COLO668 (cell line): ENCODE data around the gene IL4R.

ENCODE experiments used
- DNase-seq: peaks from one replicate; lab custom pipeline; 2025; ENCODE audit not compliant: unreplicated experiment; lab: John Stamatoyannopoulos, UW

Gene IL4R

DNA sequence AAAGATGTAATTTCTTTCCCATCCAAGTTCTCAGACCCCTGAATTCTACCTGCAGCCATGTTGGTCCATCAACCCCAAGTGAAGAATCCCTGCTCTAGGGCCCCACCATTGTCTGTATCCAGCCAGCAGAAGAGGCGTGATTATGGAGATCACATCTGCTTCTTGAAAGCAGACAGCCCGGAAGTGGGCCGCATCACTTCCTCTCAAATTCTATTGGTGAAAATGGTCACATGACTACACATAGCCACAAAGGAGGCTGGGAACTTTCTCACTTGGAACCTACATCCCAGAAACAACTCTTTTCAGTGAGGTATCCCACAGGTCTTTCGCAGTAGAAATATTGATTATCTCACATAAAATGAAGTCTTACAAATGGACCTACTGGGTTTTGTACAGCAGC is 40.1 kb downstream of the IL4R start:
- no peak for DNase-seq

DNA sequence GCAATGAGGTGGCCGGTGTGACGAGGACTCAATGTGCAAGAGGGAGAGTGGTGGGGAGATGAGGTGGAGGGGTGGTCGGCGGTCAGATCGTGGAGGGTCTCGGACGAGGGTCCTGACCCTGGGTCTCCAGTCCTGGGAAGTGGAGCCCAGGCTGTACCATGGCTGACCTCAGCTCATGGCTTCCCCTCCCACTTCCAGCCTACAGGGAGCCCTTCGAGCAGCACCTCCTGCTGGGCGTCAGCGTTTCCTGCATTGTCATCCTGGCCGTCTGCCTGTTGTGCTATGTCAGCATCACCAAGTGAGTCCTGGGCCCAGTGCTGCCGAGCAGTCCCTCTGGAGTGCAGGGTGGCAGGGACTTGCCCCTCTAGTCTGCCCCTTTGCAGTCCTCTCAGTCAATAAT is 41.8 kb downstream of the IL4R start:
- no peak for DNase-seq

DNA sequence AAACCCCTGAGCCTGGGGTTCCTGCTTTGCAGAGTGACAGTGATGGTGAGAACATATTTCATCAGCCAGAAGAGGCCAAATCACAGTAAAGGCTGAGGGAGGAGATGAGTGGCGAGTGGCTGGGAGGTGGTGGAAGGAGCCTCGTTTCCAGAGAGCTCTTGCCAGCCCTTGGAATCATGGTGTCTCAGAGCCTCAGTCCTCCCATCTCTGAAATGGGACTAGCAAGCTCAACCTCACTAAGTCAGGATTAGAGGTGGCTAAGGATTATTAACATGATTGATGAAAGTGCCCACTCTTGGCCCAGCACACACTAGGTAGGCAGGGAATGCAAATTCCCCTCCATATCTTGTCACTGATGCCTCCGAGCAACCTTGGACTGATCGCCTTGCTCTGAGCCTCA is 43.0 kb downstream of the IL4R start:
- DNase-seq, result no peak

DNA sequence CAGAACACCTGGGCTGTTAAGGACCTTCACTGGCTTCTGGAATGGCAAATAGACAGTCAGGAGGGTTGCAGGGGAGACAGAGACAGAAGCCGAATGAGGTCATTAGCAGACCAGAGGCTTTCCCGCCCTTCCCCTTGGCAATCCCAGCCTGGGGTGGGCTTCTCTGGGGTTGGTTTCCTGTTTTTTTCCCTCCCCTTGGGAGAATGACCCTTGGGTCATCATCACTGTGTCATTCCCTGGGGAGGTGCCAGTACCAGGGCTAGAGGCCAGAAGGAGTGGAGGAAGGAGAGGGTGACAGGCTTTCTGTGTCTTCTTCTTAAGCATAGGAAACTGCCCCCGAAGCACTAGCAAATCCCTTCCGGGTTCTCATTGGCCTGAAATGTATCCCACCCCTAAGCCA is 45.3 kb downstream of the IL4R start:
- no peak for DNase-seq

DNA sequence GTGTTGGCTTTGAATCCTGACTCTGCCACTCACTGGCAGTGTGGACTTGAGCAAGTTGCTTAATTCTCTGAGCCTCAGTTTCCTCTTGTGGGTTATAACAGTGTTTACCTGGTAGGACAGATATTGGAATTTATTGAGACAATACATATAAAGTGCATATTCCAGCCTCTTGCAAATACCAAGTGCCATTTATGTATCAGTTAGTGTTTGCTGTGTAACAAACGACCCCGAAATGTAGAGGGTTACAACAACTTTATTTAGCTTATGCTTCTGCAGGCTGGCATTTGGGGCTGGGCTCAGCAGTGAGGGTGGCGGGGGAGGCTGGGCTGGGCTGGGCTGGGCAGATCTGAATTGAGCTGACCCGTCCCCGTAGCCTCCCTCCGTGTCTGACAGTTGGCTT is 45.8 kb downstream of the IL4R start:
- DNase-seq, result no peak

DNA sequence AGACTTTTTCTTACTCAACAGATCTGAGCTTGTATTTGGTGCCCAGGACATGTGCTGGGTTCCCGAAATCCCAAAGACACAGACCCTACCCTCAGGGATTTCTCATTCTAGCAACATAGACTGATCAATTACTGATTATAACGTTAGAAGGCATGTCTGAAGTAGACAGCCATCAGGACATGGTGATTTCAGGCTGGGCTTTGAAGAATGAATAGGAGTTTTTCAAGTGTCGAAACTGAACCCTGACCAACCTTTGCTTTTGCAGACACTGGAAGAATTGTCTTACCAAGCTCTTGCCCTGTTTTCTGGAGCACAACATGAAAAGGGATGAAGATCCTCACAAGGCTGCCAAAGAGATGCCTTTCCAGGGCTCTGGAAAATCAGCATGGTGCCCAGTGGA is 48.2 kb downstream of the IL4R start:
- no peak for DNase-seq

DNA sequence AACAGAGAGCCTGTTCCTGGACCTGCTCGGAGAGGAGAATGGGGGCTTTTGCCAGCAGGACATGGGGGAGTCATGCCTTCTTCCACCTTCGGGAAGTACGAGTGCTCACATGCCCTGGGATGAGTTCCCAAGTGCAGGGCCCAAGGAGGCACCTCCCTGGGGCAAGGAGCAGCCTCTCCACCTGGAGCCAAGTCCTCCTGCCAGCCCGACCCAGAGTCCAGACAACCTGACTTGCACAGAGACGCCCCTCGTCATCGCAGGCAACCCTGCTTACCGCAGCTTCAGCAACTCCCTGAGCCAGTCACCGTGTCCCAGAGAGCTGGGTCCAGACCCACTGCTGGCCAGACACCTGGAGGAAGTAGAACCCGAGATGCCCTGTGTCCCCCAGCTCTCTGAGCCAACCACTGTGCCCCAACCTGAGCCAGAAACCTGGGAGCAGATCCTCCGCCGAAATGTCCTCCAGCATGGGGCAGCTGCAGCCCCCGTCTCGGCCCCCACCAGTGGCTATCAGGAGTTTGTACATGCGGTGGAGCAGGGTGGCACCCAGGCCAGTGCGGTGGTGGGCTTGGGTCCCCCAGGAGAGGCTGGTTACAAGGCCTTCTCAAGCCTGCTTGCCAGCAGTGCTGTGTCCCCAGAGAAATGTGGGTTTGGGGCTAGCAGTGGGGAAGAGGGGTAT is 48.9 kb downstream of the IL4R start:
- no peak for DNase-seq

DNA sequence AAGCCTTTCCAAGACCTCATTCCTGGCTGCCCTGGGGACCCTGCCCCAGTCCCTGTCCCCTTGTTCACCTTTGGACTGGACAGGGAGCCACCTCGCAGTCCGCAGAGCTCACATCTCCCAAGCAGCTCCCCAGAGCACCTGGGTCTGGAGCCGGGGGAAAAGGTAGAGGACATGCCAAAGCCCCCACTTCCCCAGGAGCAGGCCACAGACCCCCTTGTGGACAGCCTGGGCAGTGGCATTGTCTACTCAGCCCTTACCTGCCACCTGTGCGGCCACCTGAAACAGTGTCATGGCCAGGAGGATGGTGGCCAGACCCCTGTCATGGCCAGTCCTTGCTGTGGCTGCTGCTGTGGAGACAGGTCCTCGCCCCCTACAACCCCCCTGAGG is 49.5 kb downstream of the IL4R start:
- DNase-seq, result no peak

DNA sequence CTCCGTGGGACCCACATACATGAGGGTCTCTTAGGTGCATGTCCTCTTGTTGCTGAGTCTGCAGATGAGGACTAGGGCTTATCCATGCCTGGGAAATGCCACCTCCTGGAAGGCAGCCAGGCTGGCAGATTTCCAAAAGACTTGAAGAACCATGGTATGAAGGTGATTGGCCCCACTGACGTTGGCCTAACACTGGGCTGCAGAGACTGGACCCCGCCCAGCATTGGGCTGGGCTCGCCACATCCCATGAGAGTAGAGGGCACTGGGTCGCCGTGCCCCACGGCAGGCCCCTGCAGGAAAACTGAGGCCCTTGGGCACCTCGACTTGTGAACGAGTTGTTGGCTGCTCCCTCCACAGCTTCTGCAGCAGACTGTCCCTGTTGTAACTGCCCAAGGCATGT is 50.0 kb downstream of the IL4R start:
- DNase-seq, result no peak

DNA sequence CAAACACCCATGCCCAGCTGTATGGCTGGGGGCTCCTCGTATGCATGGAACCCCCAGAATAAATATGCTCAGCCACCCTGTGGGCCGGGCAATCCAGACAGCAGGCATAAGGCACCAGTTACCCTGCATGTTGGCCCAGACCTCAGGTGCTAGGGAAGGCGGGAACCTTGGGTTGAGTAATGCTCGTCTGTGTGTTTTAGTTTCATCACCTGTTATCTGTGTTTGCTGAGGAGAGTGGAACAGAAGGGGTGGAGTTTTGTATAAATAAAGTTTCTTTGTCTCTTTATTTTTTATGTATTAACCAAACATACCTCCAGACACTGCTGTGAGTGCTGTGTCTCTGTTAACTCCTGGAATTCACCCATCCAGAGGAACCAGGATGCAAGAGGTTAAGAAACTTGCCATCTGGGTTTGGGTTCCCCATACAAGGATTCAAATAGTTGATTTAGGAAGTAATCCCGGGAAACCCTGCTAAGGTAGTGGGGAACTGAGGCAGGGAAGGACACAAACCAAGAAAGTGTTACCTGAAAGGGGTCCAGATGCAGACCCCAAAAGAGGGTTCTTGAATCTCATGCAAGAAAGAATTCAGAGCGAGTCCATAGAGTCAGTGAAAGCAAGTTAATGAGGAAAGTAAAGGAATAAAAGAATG is 50.8 kb downstream of the IL4R start:
- peak; percentile 17 for DNase-seq

DNA sequence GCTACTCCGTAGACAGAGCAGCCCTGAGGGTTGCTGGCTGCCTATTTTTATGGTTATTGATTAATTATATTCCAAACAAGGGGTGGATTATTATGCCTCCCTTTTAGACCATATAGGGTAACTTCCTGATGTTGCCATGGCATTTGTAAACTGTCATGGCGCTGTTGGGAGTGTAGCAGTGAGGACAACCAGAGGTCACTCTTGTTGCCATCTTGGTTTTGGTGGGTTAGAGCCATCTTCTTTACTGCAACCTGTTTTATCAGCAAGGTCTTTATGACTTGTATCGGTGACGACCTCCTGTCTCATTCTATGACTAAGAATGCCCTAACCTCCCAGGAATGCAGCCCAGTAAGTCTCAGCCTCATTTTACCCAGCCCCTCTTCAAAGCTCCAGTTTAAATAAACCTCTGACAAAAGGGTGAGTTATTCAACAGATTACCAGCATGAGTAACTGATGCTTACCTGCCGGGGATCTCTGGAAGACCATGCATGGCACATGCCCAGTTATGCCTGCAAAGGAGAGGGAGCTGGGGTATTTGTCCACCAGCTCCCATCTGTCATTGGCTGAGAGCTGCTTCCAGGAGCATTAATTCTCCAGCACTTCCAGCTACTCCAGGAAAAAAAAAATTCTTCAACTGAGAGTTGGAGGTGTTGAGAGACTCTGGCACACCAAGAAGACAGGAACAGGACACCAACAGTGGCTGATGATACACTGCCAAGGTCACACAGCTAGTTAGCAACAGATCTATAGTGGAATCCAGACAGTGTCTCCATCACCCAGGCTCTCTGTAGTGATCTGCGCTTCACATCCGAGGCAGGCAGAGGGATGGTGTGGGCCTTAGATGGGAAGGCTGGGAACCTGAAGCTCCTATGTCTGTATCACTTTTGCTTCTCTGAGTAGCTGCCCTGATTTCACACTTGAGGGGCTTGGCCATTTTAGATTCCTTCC is 51.6 kb downstream of the IL4R start:
- DNase-seq, result no peak

DNA sequence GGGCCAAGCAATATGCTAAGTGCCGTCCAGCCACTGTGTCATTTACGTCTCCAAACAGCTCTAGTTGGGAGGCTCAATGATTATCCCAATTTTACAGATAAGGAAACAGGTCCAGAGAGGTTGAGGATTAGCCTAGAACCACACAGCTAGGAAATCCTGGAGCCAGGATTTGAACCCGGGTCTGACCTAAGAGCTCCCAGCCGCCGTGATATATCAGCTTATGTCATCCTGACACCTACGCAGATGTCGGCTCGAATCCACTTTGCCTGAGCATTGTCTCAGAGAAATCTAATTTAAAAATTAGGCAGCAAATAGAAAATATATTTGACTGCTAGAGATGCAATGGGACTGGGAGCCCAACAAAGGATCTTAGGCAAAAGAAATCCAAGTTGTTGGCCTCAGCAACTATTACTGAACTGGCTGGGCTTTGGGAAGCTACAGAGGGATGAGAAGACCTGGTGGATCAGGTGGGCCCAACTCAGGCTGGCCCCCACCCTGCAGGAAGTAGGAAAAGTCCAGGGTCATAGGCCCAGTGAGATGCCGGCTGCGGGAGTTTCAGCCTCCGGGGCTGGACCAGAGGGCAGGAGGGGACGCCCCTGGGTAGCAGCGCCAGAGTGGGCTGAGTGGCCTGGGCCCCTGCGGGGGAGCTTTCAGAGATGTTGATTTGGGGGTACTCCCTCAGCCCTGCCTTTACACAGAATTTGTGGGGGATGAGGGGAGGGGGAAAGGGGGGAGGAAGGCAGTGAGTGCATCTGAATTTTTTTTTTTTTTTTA is 53.1 kb downstream of the IL4R start:
- no peak for DNase-seq

DNA sequence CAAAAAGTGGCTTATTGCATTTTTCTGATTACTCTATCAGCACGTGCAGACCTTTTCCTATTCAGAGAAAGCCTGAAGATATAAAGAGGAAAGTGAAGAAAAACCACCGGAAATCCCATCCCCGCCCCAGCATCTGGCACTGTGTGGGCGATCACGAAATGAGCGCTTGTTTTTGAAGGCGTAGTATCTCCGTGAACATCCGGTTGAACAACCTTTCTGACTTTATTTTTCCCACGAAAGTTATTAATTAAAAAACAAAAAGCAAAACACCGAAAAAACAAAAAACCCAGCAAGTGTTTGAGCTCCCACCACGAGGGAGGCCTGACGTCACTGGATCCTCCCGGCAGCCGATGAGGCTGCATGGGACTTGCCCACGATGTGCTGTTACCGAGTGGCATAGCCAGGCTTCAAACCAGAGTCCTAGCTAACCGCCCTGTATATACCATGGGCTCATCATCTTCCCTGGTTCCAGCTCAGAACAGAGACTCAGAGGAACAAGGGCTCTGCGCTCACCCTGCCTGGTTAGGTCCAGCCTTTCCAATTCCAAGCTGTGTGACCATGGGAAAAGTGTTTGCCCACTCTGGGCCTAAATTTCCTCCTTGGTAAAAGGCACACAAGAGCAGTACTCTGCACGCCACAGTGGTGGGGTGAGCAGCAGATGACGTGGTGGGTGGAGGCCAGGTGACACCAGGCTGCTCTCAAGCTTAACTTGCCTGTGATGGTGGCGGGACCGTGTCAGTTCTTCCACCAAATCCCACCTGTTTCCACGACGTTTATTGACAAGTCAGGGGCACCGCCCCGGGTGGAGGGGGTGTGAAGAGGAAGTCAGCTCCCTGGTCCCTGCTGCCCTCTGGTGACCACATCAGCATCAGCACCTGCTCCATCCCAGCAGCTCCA is 53.9 kb downstream of the IL4R start:
- DNase-seq, result peak; percentile 58

DNA sequence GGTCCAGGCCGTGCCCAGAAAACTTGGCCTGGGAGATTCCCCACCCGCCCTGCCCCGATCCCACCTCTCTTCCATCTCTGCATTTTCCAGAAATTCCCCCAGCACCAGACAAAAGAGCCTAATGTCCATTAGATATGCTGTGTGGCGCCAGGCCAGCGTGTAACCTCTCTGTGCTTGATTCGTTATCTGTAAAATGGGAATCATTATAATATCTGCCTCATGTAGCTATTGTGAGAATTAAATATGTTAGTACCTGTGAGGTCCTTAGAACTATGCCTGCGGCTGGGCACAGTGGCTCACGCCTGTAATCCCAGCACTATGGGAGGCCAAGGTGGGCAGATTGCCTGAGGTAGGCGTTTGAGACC is 54.6 kb downstream of the IL4R start:
- no peak for DNase-seq

DNA sequence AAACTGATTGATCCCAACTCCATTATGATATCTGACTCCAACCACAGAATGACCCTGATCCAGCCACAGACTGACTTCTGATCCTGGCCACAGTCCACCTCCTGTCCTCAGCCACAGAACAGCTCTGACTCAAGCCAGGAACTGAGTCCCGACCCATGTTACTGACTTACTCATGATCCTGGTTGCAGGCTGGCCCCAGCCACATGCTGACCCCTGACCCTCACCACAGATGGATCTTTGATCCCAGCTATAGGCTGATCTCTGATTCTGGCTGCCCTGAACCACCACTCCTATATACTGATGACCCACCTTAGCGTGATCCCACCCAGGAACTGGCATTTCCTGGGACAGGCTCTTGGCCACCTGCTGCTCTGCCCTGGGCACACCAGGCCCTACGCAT is 56.0 kb downstream of the IL4R start:
- no peak for DNase-seq

DNA sequence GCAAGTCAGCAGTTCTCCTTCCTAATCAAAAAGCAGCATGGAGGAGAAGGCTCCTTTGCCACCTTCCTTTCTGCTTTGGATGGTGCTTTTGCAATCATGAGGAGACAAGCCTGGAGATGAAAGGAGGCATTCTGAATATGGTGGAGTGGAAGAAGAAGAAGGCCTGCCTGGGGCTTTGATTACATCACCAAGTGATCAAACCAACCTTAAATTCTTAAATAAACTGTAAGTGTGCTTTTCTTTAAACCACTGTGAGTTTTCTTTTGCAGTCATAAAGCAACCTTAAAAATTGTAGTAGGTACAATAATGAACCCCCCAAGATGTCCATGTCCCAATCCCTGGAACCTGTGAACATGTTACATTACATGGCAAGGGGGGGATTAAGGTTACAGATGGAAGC is 56.5 kb downstream of the IL4R start:
- DNase-seq, result no peak

DNA sequence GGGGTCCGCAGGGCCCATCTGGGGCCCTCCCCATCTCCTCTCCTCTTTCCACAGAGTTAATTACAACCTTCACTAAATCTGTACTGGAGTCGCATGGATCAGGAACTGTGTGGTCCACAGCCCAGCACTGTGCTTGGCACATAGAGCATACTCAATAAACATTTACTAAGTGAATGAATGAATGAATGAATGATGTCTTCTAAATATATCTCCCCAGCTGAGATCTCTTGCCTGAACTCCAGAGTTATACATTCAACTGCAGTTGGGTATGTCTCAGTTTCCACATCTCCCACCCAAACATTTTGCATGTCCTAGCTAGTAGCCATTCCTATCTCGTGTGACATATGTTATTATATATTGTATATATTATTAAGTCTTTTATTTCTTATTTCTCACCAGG is 59.5 kb downstream of the IL4R start:
- no peak for DNase-seq

DNA sequence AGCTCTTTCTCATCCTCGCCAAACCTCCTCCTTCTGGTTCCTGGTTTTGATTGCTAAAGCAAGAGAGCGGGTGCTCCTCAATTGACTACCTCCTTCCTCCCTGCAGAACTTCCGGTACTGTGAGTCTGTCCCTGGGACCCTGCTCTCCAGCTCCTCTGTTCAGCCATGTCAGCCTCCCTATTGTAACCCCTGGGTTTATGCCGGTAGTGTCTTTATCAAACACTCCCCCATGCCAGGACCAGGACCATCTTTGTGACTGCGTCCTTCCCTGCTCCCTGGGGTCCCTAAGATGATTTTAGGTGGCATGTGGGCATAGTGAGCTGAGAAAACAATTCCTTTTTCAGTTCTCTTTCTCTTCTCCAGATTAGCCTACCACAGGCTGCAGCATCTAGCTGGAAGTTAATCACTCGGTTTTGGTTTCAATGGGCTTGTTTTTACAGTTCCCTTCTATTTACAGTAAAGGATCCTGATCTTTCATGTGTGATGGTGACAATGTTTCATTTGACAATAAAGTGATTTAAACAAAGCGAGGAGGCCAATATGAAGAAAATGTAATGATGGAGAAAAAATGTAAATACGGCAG is 60.5 kb downstream of the IL4R start:
- no peak for DNase-seq

DNA sequence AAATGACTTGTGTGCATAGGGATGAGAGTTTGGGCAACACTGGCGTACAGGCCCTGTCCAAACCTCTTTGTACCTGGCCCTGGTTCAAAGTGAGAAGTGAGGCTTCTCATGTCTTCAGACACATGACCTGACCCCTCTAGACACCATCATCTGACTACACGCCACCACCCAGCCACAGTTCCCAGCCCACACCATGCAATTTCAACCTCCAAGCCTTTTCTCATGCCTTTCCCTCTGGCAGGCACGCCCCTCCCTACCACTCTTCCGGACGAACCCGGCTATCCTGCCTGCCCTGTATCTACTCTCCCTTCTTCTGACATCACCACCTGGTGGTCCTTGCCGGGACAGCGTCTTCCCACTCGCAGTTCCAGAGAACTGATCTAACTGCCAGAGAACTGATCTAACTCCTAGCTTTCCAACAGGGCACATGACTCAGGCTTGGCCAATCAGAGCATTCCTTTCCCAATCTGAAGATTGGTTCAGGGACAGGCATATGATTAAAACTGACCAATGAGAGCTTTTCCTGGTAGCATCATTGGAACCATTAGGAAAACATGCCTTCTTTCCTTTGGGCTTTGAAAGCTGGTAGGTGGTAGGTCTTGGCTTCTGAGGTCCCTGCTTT is 61.1 kb downstream of the IL4R start:
- DNase-seq, result peak; percentile 26
